ENCODE data around the gene PTPRM.

Gene PTPRM

GRCh38 chr18:8412117-8412516, 845.0 kb downstream of the PTPRM start:
- no peak overlapping the region for H3K9ac ChIP-seq (ENCODE audit: low read depth, low read length)
- no peaks in the 10 kb centered on the region for H3K27me3 ChIP-seq (ENCODE audit: control insufficient read depth, insufficient read depth, low read length)
- H3K9me3 ChIP-seq (ENCODE audit: control insufficient read depth, insufficient read depth, low read length): peaks cover 5% of the 10 kb centered on the region
- H3K4me1 ChIP-seq (ENCODE audit: control insufficient read depth, insufficient read depth, low read length): no peaks in the 10 kb centered on the region
- H3K27ac ChIP-seq (ENCODE audit: low read depth, low read length): no peak overlapping the region
- no peaks in the 10 kb centered on the region for H3K36me3 ChIP-seq (ENCODE audit: control insufficient read depth, insufficient read depth, low read length)
- no peak overlapping the region for H3K4me3 ChIP-seq (ENCODE audit: low read depth, low read length)

GRCh38 chr18:8413189-8413588, 846.1 kb downstream of the PTPRM start:
- no peak overlapping the region for H3K9ac ChIP-seq (ENCODE audit: low read depth, low read length)

DNA sequence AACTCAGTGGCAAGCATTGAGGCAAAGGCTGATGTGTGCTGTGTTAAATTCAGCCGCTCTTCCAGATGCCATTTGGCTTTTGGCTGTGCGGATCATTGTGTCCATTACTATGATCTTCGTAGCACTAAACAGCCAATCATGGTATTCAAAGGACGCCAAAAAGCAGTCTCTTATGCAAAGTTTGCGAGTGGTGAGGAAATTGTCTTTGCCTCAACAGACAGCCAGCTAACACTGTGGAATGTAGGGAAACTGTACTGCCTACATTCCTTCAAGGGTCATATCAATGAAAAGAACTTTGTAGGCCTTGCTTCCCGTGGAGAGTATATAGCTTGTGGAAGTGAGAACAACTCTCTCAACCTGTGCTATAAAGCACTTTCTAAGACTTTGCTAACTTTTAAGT, 846.6 kb downstream of the PTPRM start:
- no peak overlapping the region for H3K9ac ChIP-seq (ENCODE audit: low read depth, low read length)
- H3K9me3 ChIP-seq (ENCODE audit: control insufficient read depth, insufficient read depth, low read length): peaks cover 5% of the 10 kb centered on the region
- H3K4me3 ChIP-seq (ENCODE audit: low read depth, low read length): no peak overlapping the region
- H3K27me3 ChIP-seq (ENCODE audit: control insufficient read depth, insufficient read depth, low read length): no peaks in the 10 kb centered on the region
- no peaks in the 10 kb centered on the region for H3K36me3 ChIP-seq (ENCODE audit: control insufficient read depth, insufficient read depth, low read length)
- no peaks in the 10 kb centered on the region for H3K4me1 ChIP-seq (ENCODE audit: control insufficient read depth, insufficient read depth, low read length)
- no peak overlapping the region for H3K27ac ChIP-seq (ENCODE audit: low read depth, low read length)

More at GRCh38 chr18:8413189-8413588, 846.1 kb downstream of the PTPRM start:
- no peak overlapping the region for H3K27ac ChIP-seq (ENCODE audit: low read depth, low read length)
- H3K9me3 ChIP-seq (ENCODE audit: control insufficient read depth, insufficient read depth, low read length): peaks cover 5% of the 10 kb centered on the region
- H3K36me3 ChIP-seq (ENCODE audit: control insufficient read depth, insufficient read depth, low read length): no peaks in the 10 kb centered on the region
- H3K27me3 ChIP-seq (ENCODE audit: control insufficient read depth, insufficient read depth, low read length): no peaks in the 10 kb centered on the region
- no peak overlapping the region for H3K4me3 ChIP-seq (ENCODE audit: low read depth, low read length)
- H3K4me1 ChIP-seq (ENCODE audit: control insufficient read depth, insufficient read depth, low read length): no peaks in the 10 kb centered on the region

GRCh38 chr18:8416212-8417019, 849.3 kb downstream of the PTPRM start:
- H3K4me3 ChIP-seq (ENCODE audit: low read depth, low read length): no peak overlapping the region

GRCh38 chr18:8422391-8422790, 855.3 kb downstream of the PTPRM start:
- Histone ChIP-seq H3K27me3 (ENCODE audit: control insufficient read depth, insufficient read depth, low read length) (no peaks in the 10 kb centered on the region), H3K4me1 (ENCODE audit: control insufficient read depth, insufficient read depth, low read length) (0 out of 2 replicates have a peak, but pooled peaks cover 5% of the 10 kb centered on the region), H3K4me3 (ENCODE audit: low read depth, low read length) (no peak overlapping the region), H3K27ac (ENCODE audit: low read depth, low read length) (no peak overlapping the region), H3K36me3 (ENCODE audit: control insufficient read depth, insufficient read depth, low read length) (no peaks in the 10 kb centered on the region), H3K9me3 (ENCODE audit: control insufficient read depth, insufficient read depth, low read length) (no peaks in the 10 kb centered on the region), H3K9ac (ENCODE audit: low read depth, low read length) (no peak overlapping the region)

More at GRCh38 chr18:8416212-8417019, 849.3 kb downstream of the PTPRM start:
- no peaks in the 10 kb centered on the region for H3K9me3 ChIP-seq (ENCODE audit: control insufficient read depth, insufficient read depth, low read length)
- no peaks in the 10 kb centered on the region for H3K4me1 ChIP-seq (ENCODE audit: control insufficient read depth, insufficient read depth, low read length)
- no peaks in the 10 kb centered on the region for H3K27me3 ChIP-seq (ENCODE audit: control insufficient read depth, insufficient read depth, low read length)
- no peak overlapping the region for H3K9ac ChIP-seq (ENCODE audit: low read depth, low read length)
- no peak overlapping the region for H3K27ac ChIP-seq (ENCODE audit: low read depth, low read length)
- H3K36me3 ChIP-seq (ENCODE audit: control insufficient read depth, insufficient read depth, low read length): no peaks in the 10 kb centered on the region

DNA sequence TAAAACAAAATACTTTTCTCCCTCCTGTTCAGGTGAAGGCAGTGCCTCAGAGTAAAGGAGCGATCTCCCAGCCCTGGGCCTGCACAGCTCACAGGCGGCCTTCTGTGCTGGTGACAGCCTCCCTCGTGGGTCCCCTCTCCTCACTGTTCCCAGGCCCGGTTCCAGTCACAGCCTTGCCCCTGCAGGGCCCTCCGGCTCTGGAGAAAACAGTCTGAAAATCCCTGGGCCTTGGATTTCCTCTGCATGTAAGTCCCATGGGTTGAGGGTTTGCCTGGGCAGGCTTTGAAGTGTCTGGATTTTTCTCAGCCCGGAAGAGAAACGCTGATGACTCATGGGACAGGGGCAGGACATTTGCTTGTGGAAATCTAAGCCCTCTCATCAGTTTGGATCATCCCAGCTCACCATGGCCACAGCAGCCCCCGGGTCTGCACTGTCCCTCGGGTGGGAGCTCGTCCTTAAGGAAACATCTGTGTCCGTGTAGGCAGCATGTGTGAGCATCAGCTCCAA, 856.0 kb downstream of the PTPRM start:
- Histone ChIP-seq H3K9ac (ENCODE audit: low read depth, low read length) (no peak overlapping the region), H3K4me3 (ENCODE audit: low read depth, low read length) (no peak overlapping the region), H3K27me3 (ENCODE audit: control insufficient read depth, insufficient read depth, low read length) (no peaks in the 10 kb centered on the region), H3K4me1 (ENCODE audit: control insufficient read depth, insufficient read depth, low read length) (0 out of 2 replicates have a peak, but pooled peaks cover 5% of the 10 kb centered on the region), H3K36me3 (ENCODE audit: control insufficient read depth, insufficient read depth, low read length) (no peaks in the 10 kb centered on the region), H3K9me3 (ENCODE audit: control insufficient read depth, insufficient read depth, low read length) (no peaks in the 10 kb centered on the region), H3K27ac (ENCODE audit: low read depth, low read length) (no peak overlapping the region)

- H3K4me1 ChIP-seq (ENCODE audit: control insufficient read depth, insufficient read depth, low read length): 0 out of 2 replicates have a peak, but pooled peaks cover 5% of the 10 kb centered on the region
- H3K4me3 ChIP-seq (ENCODE audit: low read depth, low read length): no peak overlapping the region
- H3K9me3 ChIP-seq (ENCODE audit: control insufficient read depth, insufficient read depth, low read length): no peaks in the 10 kb centered on the region
- H3K27ac ChIP-seq (ENCODE audit: low read depth, low read length): no peak overlapping the region
- no peaks in the 10 kb centered on the region for H3K36me3 ChIP-seq (ENCODE audit: control insufficient read depth, insufficient read depth, low read length)
- no peak overlapping the region for H3K9ac ChIP-seq (ENCODE audit: low read depth, low read length)
- no peaks in the 10 kb centered on the region for H3K27me3 ChIP-seq (ENCODE audit: control insufficient read depth, insufficient read depth, low read length)
Measured at GRCh38 chr18:8424481-8424880, 857.4 kb downstream of the PTPRM start.

- Histone ChIP-seq H3K4me1 (ENCODE audit: control insufficient read depth, insufficient read depth, low read length) (0 out of 2 replicates have a peak, but pooled peaks cover 5% of the 10 kb centered on the region), H3K9me3 (ENCODE audit: control insufficient read depth, insufficient read depth, low read length) (no peaks in the 10 kb centered on the region), H3K27me3 (ENCODE audit: control insufficient read depth, insufficient read depth, low read length) (no peaks in the 10 kb centered on the region), H3K36me3 (ENCODE audit: control insufficient read depth, insufficient read depth, low read length) (no peaks in the 10 kb centered on the region), H3K4me3 (ENCODE audit: low read depth, low read length) (no peak overlapping the region), H3K9ac (ENCODE audit: low read depth, low read length) (no peak overlapping the region), H3K27ac (ENCODE audit: low read depth, low read length) (peak overlapping the region; percentile 42)
Measured at GRCh38 chr18:8424917-8425725, 858.0 kb downstream of the PTPRM start.

- no peaks in the 10 kb centered on the region for H3K9me3 ChIP-seq (ENCODE audit: control insufficient read depth, insufficient read depth, low read length)
- H3K36me3 ChIP-seq (ENCODE audit: control insufficient read depth, insufficient read depth, low read length): no peaks in the 10 kb centered on the region
- no peak overlapping the region for H3K9ac ChIP-seq (ENCODE audit: low read depth, low read length)
- 0 out of 2 replicates have a peak, but pooled peaks cover 5% of the 10 kb centered on the region for H3K4me1 ChIP-seq (ENCODE audit: control insufficient read depth, insufficient read depth, low read length)
- no peaks in the 10 kb centered on the region for H3K27me3 ChIP-seq (ENCODE audit: control insufficient read depth, insufficient read depth, low read length)
- H3K4me3 ChIP-seq (ENCODE audit: low read depth, low read length): no peak overlapping the region
- H3K27ac ChIP-seq (ENCODE audit: low read depth, low read length): no peak overlapping the region
Measured at GRCh38 chr18:8426401-8426800, 859.3 kb downstream of the PTPRM start.

DNA sequence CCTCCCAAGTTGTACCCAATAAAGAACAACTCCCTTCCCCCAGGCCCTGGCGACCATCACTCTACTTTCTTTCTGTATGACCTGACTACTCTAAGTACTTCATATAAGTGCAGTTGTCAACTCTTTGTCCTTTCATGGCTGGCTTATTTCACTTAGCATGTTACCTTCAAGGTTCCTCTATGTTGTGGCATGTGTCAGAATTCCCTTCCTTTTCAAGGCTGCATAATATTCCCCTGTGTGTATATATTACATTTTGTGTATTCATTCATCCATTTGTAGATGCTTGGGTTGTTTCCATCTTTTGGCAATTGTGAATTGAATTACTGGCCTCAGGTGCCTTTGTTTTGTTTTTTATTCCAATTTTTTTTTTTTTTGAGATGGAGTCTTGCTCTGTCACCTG, 860.2 kb downstream of the PTPRM start:
- H3K4me3 ChIP-seq (ENCODE audit: low read depth, low read length): no peak overlapping the region
- no peaks in the 10 kb centered on the region for H3K9me3 ChIP-seq (ENCODE audit: control insufficient read depth, insufficient read depth, low read length)
- 0 out of 2 replicates have a peak, but pooled peaks cover 5% of the 10 kb centered on the region for H3K4me1 ChIP-seq (ENCODE audit: control insufficient read depth, insufficient read depth, low read length)
- H3K27me3 ChIP-seq (ENCODE audit: control insufficient read depth, insufficient read depth, low read length): no peaks in the 10 kb centered on the region
- no peak overlapping the region for H3K9ac ChIP-seq (ENCODE audit: low read depth, low read length)
- no peak overlapping the region for H3K27ac ChIP-seq (ENCODE audit: low read depth, low read length)
- no peaks in the 10 kb centered on the region for H3K36me3 ChIP-seq (ENCODE audit: control insufficient read depth, insufficient read depth, low read length)

- no peak overlapping the region for H3K27ac ChIP-seq (ENCODE audit: low read depth, low read length)
- H3K4me1 ChIP-seq (ENCODE audit: control insufficient read depth, insufficient read depth, low read length): 0 out of 2 replicates have a peak, but pooled peaks cover 5% of the 10 kb centered on the region
- no peak overlapping the region for H3K9ac ChIP-seq (ENCODE audit: low read depth, low read length)
- H3K36me3 ChIP-seq (ENCODE audit: control insufficient read depth, insufficient read depth, low read length): no peaks in the 10 kb centered on the region
- H3K9me3 ChIP-seq (ENCODE audit: control insufficient read depth, insufficient read depth, low read length): no peaks in the 10 kb centered on the region
- no peak overlapping the region for H3K4me3 ChIP-seq (ENCODE audit: low read depth, low read length)
- no peaks in the 10 kb centered on the region for H3K27me3 ChIP-seq (ENCODE audit: control insufficient read depth, insufficient read depth, low read length)
Measured at GRCh38 chr18:8428951-8429350, 861.8 kb downstream of the PTPRM start.

Data from HUES48 (cell line).